ENCODE data around the gene CYB561D1.

The CYB561D1 gene

GRCh38 chr1:109482791-109483671, 10.9 kb upstream of the CYB561D1 start:
- H3K4me3 ChIP-seq (ENCODE audit: low read length): peak overlapping the region; percentile 61
- no peaks in the 10 kb centered on the region for H3K9me3 ChIP-seq (ENCODE audit: control insufficient read depth, low read length)
- H3K9ac ChIP-seq (ENCODE audit: low read length): no peak overlapping the region
- no peaks in the 10 kb centered on the region for H3K27me3 ChIP-seq (ENCODE audit: control insufficient read depth, insufficient read depth, low read length)
- peaks cover 16% of the 10 kb centered on the region for H3K4me1 ChIP-seq (ENCODE audit: control insufficient read depth, insufficient read depth, low read length)
- H3K36me3 ChIP-seq (ENCODE audit: control insufficient read depth, insufficient read depth, low read length): no peaks in the 10 kb centered on the region

- Histone ChIP-seq H3K4me1 (ENCODE audit: control insufficient read depth, insufficient read depth, low read length) (peaks cover 16% of the 10 kb centered on the region), H3K9me3 (ENCODE audit: control insufficient read depth, low read length) (no peaks in the 10 kb centered on the region), H3K36me3 (ENCODE audit: control insufficient read depth, insufficient read depth, low read length) (no peaks in the 10 kb centered on the region), H3K27me3 (ENCODE audit: control insufficient read depth, insufficient read depth, low read length) (no peaks in the 10 kb centered on the region), H3K9ac (ENCODE audit: low read length) (peak within 1 kb of the TSS; percentile 79), H3K4me3 (ENCODE audit: low read length) (peak within 1 kb of the TSS; percentile 77)
Observed at GRCh38 chr1:109483672-109484518, 10.0 kb upstream of the CYB561D1 start, which contains the start of gene ATXN7L2. ATXN7L2 (plus strand) TSS chr1:109483905; CDS start chr1:109483954, 49 bp downstream.

- Histone ChIP-seq H3K4me1 (ENCODE audit: control insufficient read depth, insufficient read depth, low read length) (peaks cover 16% of the 10 kb centered on the region), H3K27me3 (ENCODE audit: control insufficient read depth, insufficient read depth, low read length) (no peaks in the 10 kb centered on the region), H3K9ac (ENCODE audit: low read length) (peak overlapping the region; percentile 79)
Observed at GRCh38 chr1:109484519-109484975, 9.3 kb upstream of the CYB561D1 start.

GRCh38 chr1:109485001-109485400, 8.9 kb upstream of the CYB561D1 start:
- no peaks in the 10 kb centered on the region for H3K36me3 ChIP-seq (ENCODE audit: control insufficient read depth, insufficient read depth, low read length)
- no peak overlapping the region for H3K4me3 ChIP-seq (ENCODE audit: low read length)

More at GRCh38 chr1:109484519-109484975, 9.3 kb upstream of the CYB561D1 start:
- H3K9me3 ChIP-seq (ENCODE audit: control insufficient read depth, low read length): no peaks in the 10 kb centered on the region
- H3K36me3 ChIP-seq (ENCODE audit: control insufficient read depth, insufficient read depth, low read length): no peaks in the 10 kb centered on the region
- H3K4me3 ChIP-seq (ENCODE audit: low read length): peak overlapping the region; percentile 77

GRCh38 chr1:109487261-109487660, 6.6 kb upstream of the CYB561D1 start:
- no peaks in the 10 kb centered on the region for H3K36me3 ChIP-seq (ENCODE audit: control insufficient read depth, insufficient read depth, low read length)
- no peaks in the 10 kb centered on the region for H3K9me3 ChIP-seq (ENCODE audit: control insufficient read depth, low read length)
- peaks cover 22% of the 10 kb centered on the region for H3K4me1 ChIP-seq (ENCODE audit: control insufficient read depth, insufficient read depth, low read length)
- no peak overlapping the region for H3K9ac ChIP-seq (ENCODE audit: low read length)
- H3K4me3 ChIP-seq (ENCODE audit: low read length): no peak overlapping the region
- H3K27me3 ChIP-seq (ENCODE audit: control insufficient read depth, insufficient read depth, low read length): no peaks in the 10 kb centered on the region

More at GRCh38 chr1:109485001-109485400, 8.9 kb upstream of the CYB561D1 start:
- peaks cover 16% of the 10 kb centered on the region for H3K4me1 ChIP-seq (ENCODE audit: control insufficient read depth, insufficient read depth, low read length)
- H3K9ac ChIP-seq (ENCODE audit: low read length): peak overlapping the region; percentile 79
- no peaks in the 10 kb centered on the region for H3K27me3 ChIP-seq (ENCODE audit: control insufficient read depth, insufficient read depth, low read length)
- no peaks in the 10 kb centered on the region for H3K9me3 ChIP-seq (ENCODE audit: control insufficient read depth, low read length)

- no peak overlapping the region for H3K4me3 ChIP-seq (ENCODE audit: low read length)
- no peak overlapping the region for H3K9ac ChIP-seq (ENCODE audit: low read length)
- H3K9me3 ChIP-seq (ENCODE audit: control insufficient read depth, low read length): no peaks in the 10 kb centered on the region
- H3K4me1 ChIP-seq (ENCODE audit: control insufficient read depth, insufficient read depth, low read length): peaks cover 19% of the 10 kb centered on the region
- no peaks in the 10 kb centered on the region for H3K36me3 ChIP-seq (ENCODE audit: control insufficient read depth, insufficient read depth, low read length)
- no peaks in the 10 kb centered on the region for H3K27me3 ChIP-seq (ENCODE audit: control insufficient read depth, insufficient read depth, low read length)
Observed at GRCh38 chr1:109488201-109488600, 5.7 kb upstream of the CYB561D1 start.

- H3K36me3 ChIP-seq (ENCODE audit: control insufficient read depth, insufficient read depth, low read length): no peaks in the 10 kb centered on the region
- no peak overlapping the region for H3K4me3 ChIP-seq (ENCODE audit: low read length)
- H3K27me3 ChIP-seq (ENCODE audit: control insufficient read depth, insufficient read depth, low read length): no peaks in the 10 kb centered on the region
- H3K9me3 ChIP-seq (ENCODE audit: control insufficient read depth, low read length): no peaks in the 10 kb centered on the region
- H3K9ac ChIP-seq (ENCODE audit: low read length): no peak overlapping the region
- H3K4me1 ChIP-seq (ENCODE audit: control insufficient read depth, insufficient read depth, low read length): peaks cover 21% of the 10 kb centered on the region
Observed at GRCh38 chr1:109488696-109489095, 5.2 kb upstream of the CYB561D1 start.

DNA sequence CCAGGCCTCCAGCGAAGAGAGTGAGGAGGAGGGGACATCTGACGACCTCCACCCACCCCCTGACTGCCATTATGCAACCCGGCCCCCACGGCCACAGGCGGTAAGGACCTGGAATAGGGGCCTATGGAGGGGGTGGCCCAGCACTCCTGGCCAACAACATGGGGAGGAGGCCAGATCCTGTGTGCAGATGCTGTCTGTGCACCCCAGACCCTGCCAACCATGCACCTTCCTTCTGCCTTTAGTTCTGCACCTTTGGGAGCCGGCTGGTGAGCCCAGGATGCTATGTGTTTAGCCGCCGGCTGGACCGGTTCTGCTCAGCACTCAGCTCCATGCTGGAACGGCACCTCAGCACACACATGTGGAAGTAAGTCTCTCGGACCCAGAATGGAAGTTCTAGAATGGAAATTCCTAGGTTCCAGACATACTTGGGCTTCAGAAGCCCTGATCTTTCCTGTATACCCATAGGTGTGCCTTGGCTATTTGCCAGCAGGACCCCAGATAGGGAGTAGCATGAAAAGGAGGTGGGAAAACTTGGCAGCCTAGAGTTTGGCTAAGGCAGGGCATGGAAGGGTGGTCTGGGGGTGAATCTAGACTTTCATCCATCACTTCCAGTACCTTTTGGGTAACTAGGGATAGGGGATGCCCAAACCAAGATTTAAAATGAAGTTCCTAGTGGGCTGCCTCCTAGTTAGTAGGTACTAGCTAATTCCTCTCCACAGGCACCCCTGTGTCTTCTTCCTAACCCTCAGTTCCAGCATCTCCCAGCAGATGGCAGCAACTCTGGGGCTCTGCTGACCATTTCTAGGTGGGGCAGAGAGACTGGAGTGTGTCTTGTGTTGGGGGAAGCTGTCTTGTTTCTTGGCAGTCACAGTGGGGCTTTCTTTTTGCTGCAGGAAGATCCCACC, 3.6 kb upstream of the CYB561D1 start:
- Histone ChIP-seq H3K4me1 (ENCODE audit: control insufficient read depth, insufficient read depth, low read length) (peaks cover 22% of the 10 kb centered on the region), H3K9ac (ENCODE audit: low read length) (no peak overlapping the region), H3K36me3 (ENCODE audit: control insufficient read depth, insufficient read depth, low read length) (no peaks in the 10 kb centered on the region), H3K4me3 (ENCODE audit: low read length) (no peak overlapping the region), H3K27me3 (ENCODE audit: control insufficient read depth, insufficient read depth, low read length) (no peaks in the 10 kb centered on the region), H3K9me3 (ENCODE audit: control insufficient read depth, low read length) (no peaks in the 10 kb centered on the region)

DNA sequence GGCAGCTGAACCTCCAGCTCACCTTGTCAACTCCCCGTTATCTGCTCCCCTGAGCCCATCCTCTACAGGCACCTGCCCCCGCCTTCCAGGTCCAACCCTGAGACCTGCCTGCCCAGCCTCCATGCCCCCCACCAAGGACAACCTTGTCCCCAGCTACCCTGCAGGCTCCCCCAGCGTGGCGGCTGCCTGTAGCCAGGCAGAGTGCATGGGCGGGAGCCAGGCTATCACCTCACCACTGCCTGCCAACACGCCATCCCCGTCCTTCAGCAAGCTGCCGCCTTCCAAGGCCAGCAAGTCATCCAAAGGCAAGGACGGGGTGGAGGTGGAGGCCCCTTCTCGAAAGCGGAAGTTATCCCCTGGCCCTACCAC, 3.0 kb upstream of the CYB561D1 start:
- no peak overlapping the region for H3K4me3 ChIP-seq (ENCODE audit: low read length)
- H3K9ac ChIP-seq (ENCODE audit: low read length): no peak overlapping the region
- no peaks in the 10 kb centered on the region for H3K9me3 ChIP-seq (ENCODE audit: control insufficient read depth, low read length)
- no peaks in the 10 kb centered on the region for H3K27me3 ChIP-seq (ENCODE audit: control insufficient read depth, insufficient read depth, low read length)
- peaks cover 25% of the 10 kb centered on the region for H3K4me1 ChIP-seq (ENCODE audit: control insufficient read depth, insufficient read depth, low read length)
- no peaks in the 10 kb centered on the region for H3K36me3 ChIP-seq (ENCODE audit: control insufficient read depth, insufficient read depth, low read length)

DNA sequence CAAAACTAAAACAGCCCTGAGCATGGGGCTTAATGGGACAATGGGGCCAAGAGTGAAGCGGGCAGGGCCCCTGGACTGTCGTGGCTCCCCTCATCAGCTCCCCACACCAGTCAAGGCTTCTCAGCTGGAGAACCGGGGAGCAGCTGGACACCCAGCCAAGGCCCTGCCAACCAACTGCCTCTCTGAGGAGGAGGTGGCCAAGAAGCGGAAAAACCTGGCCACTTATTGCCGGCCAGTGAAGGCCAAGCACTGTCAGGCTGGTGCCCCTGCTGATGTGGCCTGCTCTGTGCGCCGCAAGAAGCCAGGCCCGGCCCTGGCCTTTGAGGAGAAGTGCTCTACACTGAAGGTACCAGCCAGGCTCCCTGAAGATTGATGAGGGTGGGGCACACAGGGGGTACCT, 2.5 kb upstream of the CYB561D1 start:
- Histone ChIP-seq H3K9ac (ENCODE audit: low read length) (no peak overlapping the region), H3K36me3 (ENCODE audit: control insufficient read depth, insufficient read depth, low read length) (no peaks in the 10 kb centered on the region)

GRCh38 chr1:109492779-109493178, 1.1 kb upstream of the CYB561D1 start:
- no peaks in the 10 kb centered on the region for H3K27me3 ChIP-seq (ENCODE audit: control insufficient read depth, insufficient read depth, low read length)
- no peak overlapping the region for H3K9ac ChIP-seq (ENCODE audit: low read length)
- H3K9me3 ChIP-seq (ENCODE audit: control insufficient read depth, low read length): no peaks in the 10 kb centered on the region
- H3K4me1 ChIP-seq (ENCODE audit: control insufficient read depth, insufficient read depth, low read length): peaks cover 25% of the 10 kb centered on the region
- H3K4me3 ChIP-seq (ENCODE audit: low read length): no peak overlapping the region
- peaks cover 4% of the 10 kb centered on the region for H3K36me3 ChIP-seq (ENCODE audit: control insufficient read depth, insufficient read depth, low read length)

More for the DNA sequence above, 2.5 kb upstream of the CYB561D1 start:
- Histone ChIP-seq H3K4me3 (ENCODE audit: low read length) (no peak overlapping the region), H3K27me3 (ENCODE audit: control insufficient read depth, insufficient read depth, low read length) (no peaks in the 10 kb centered on the region), H3K4me1 (ENCODE audit: control insufficient read depth, insufficient read depth, low read length) (peaks cover 25% of the 10 kb centered on the region), H3K9me3 (ENCODE audit: control insufficient read depth, low read length) (no peaks in the 10 kb centered on the region)

Measured in mucosa of stomach (tissue), 1 donor.